DOHH2 (cell line): ENCODE results near the gene NANOG.
"Not testable (repeated sequence)": the region's sequence is repeated elsewhere in the genome, so short reads cannot be mapped to it uniquely, and the experiment has no call there.

ENCODE experiments used
- H3F3A ChIP-seq: fragments of 200-600 bp; sonication (generic), shearing (Covaris generic); 2 replicates; pipeline ENCODE4 v1.6.0; 2016; ENCODE audit warnings: antibody characterized with exemption, mild to moderate bottlenecking; ENCODE audit not compliant: control insufficient read depth, insufficient read depth
- H3K27ac ChIP-seq: fragments of 200-600 bp; sonication (generic); 2 replicates; pipeline ENCODE4 v1.5.1; 2014; ENCODE audit warnings: low read depth, mild to moderate bottlenecking, low read length, moderate library complexity
- H3K27me3 ChIP-seq: fragments of 200-600 bp; sonication (generic); 2 replicates; pipeline ENCODE4 v1.6.1; 2014; ENCODE audit warnings: mild to moderate bottlenecking, low read length, mixed read lengths; ENCODE audit not compliant: control insufficient read depth
- H3K36me3 ChIP-seq: fragments of 200-600 bp; sonication (generic); 2 replicates; pipeline ENCODE4 v1.6.1; 2014; ENCODE audit warnings: mild to moderate bottlenecking, low read length, moderate library complexity, mixed read lengths; ENCODE audit not compliant: control insufficient read depth
- H3K4me1 ChIP-seq: fragments of 200-600 bp; sonication (generic); 2 replicates; pipeline ENCODE4 v1.6.1; 2014; ENCODE audit warnings: mild to moderate bottlenecking, low read length, mixed read lengths; ENCODE audit not compliant: control insufficient read depth
- H3K4me2 ChIP-seq: fragments of 200-600 bp; sonication (generic); 2 replicates; pipeline ENCODE4 v1.6.0; 2014; ENCODE audit warnings: mild to moderate bottlenecking, low read length, moderate library complexity
- H3K4me3 ChIP-seq: fragments of 200-600 bp; sonication (generic); 2 replicates; pipeline ENCODE4 v1.5.1; 2014; ENCODE audit warnings: mild to moderate bottlenecking, low read length, mixed read lengths
- H3K79me2 ChIP-seq: fragments of 200-600 bp; sonication (generic); 2 replicates; pipeline ENCODE4 v1.6.1; 2014; ENCODE audit warnings: mild to moderate bottlenecking, low read length, mixed read lengths; ENCODE audit not compliant: control insufficient read depth
- H3K9me2 ChIP-seq: fragments of 200-600 bp; sonication (generic); replicated peaks from 2 replicates; pipeline ENCODE4 v1.6.1; 2014; ENCODE audit warnings: mild to moderate bottlenecking, low read length, mixed read lengths; ENCODE audit not compliant: control insufficient read depth
- H3K9me3 ChIP-seq: fragments of 200-600 bp; sonication (generic); 2 replicates; pipeline ENCODE4 v1.6.1; 2014; ENCODE audit warnings: antibody characterized with exemption, low read length, mixed read lengths; ENCODE audit not compliant: control insufficient read depth, insufficient read depth
- H4K20me1 ChIP-seq: fragments of 200-600 bp; sonication (generic); 2 replicates; pipeline ENCODE4 v1.6.0; 2014; ENCODE audit warnings: low read depth, mild to moderate bottlenecking, antibody characterized with exemption, low read length, moderate library complexity; ENCODE audit not compliant: control insufficient read depth, insufficient read depth
- EZH2phosphoT487 ChIP-seq: fragments of 200-600 bp; sonication (generic); IDR thresholded peaks from 2 replicates; pipeline ENCODE4 v1.6.1; 2017; ENCODE audit warnings: borderline replicate concordance, mild to moderate bottlenecking, antibody characterized with exemption, low read length, moderate library complexity, mixed read lengths
- TF ChIP-seq, protein P1 (sequence below): fragments of 200-600 bp; sonication (generic); IDR thresholded peaks from one replicate; pipeline ENCODE4 v1.5.1; 2014; ENCODE audit warnings: antibody characterized with exemption, mild to moderate bottlenecking, low read depth, low read length; ENCODE audit not compliant: poor library complexity, severe bottlenecking

NANOG gene

DNA sequence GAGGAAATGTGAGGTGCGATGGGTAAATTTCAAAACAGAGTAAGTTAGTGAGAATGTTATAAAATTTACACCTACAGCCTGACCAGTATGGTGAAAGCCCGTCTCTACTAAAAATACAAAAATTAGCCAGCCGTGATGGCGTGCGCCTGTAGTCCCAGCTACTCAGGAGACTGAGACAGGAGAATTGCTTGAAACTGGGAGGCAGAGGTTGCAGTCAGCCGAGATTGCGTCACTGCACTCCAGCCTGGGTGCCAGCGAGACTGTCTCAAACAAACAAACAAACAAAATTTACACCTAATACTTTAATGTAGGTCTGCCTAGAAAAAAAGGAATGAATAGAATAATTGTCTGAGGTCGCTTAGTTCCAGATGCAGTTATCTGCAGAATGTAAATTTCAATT, 45.9 kb downstream of the NANOG start:
- H3K4me3 ChIP-seq, result no peak overlapping the region
- no peaks in the 10 kb centered on the region for H3F3A ChIP-seq
- no peaks in the 10 kb centered on the region for H3K4me1 ChIP-seq
- no peaks in the 10 kb centered on the region for H3K9me2 ChIP-seq
- no peaks in the 10 kb centered on the region for H3K79me2 ChIP-seq
- no peak overlapping the region for H3K4me2 ChIP-seq
- no peak overlapping the region for H3K27ac ChIP-seq
- H3K36me3 ChIP-seq, result no peaks in the 10 kb centered on the region
- no peaks in the 10 kb centered on the region for H4K20me1 ChIP-seq
- no peaks in the 10 kb centered on the region for H3K27me3 ChIP-seq
- H3K9me3 ChIP-seq, result no peaks in the 10 kb centered on the region
- no peak for TF ChIP-seq EZH2phosphoT487
- TF ChIP-seq, protein P1, sequence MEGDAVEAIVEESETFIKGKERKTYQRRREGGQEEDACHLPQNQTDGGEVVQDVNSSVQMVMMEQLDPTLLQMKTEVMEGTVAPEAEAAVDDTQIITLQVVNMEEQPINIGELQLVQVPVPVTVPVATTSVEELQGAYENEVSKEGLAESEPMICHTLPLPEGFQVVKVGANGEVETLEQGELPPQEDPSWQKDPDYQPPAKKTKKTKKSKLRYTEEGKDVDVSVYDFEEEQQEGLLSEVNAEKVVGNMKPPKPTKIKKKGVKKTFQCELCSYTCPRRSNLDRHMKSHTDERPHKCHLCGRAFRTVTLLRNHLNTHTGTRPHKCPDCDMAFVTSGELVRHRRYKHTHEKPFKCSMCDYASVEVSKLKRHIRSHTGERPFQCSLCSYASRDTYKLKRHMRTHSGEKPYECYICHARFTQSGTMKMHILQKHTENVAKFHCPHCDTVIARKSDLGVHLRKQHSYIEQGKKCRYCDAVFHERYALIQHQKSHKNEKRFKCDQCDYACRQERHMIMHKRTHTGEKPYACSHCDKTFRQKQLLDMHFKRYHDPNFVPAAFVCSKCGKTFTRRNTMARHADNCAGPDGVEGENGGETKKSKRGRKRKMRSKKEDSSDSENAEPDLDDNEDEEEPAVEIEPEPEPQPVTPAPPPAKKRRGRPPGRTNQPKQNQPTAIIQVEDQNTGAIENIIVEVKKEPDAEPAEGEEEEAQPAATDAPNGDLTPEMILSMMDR, result no peak

DNA sequence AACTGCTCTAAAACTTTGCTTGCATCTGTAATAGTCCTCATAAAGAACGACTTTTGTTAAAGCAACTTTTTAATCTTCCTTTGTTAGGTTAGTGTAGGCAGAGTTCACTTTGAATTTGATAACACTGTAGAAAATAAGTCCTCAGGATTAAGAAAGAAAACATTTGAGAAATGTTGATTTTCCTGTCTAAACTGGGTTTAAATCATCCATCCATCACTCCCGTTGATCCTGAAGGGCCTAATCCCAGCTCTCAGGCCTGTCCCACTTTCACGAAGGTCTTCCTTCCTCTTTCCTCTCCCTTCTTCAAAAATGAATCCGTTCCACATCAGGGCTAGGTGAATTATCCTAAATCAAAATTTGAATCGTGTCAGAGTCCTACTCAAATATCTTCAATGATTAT, 46.6 kb downstream of the NANOG start:
- no peaks in the 10 kb centered on the region for H3K36me3 ChIP-seq
- no peaks in the 10 kb centered on the region for H4K20me1 ChIP-seq
- no peak overlapping the region for H3K4me2 ChIP-seq
- H3K9me3 ChIP-seq, result no peaks in the 10 kb centered on the region
- H3K27ac ChIP-seq, result no peak overlapping the region
- H3K4me3 ChIP-seq, result no peak overlapping the region
- no peaks in the 10 kb centered on the region for H3K4me1 ChIP-seq
- no peaks in the 10 kb centered on the region for H3K9me2 ChIP-seq
- H3F3A ChIP-seq, result no peaks in the 10 kb centered on the region
- H3K79me2 ChIP-seq, result no peaks in the 10 kb centered on the region
- TF ChIP-seq, protein P1, result no peak
- no peak for TF ChIP-seq EZH2phosphoT487
- no peaks in the 10 kb centered on the region for H3K27me3 ChIP-seq

DNA sequence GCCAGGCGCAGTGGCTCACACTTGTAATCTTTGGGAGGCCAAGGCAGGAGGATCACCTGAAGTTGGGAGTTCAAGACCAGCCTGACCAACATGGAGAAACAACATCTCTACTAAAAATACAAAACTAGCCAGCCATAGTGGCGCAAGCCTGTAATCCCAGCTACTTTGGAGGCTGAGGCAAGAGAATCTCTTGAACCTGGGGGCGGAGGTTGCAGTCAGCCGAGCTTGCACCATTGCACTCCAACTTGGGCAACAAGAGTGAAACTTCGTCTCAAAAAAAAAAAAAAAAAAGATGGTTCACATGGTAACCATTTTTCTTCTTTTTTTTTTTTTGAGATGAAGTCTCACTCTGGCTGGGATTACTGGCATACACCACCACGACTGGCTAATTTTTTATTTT, 48.2 kb downstream of the NANOG start:
- Histone ChIP-seq H3K36me3 (no peaks in the 10 kb centered on the region), H3K79me2 (no peaks in the 10 kb centered on the region), H3K4me1 (no peaks in the 10 kb centered on the region), H3K4me3 (no peak overlapping the region), H3K27ac (no peak overlapping the region), H3K27me3 (no peaks in the 10 kb centered on the region), H3K9me2 (no peaks in the 10 kb centered on the region), H3K4me2 (no peak overlapping the region), H4K20me1 (no peaks in the 10 kb centered on the region), H3F3A (no peaks in the 10 kb centered on the region), H3K9me3 (no peaks in the 10 kb centered on the region)
- TF ChIP-seq, protein P1, result no peak
- TF ChIP-seq EZH2phosphoT487, result no peak

DNA sequence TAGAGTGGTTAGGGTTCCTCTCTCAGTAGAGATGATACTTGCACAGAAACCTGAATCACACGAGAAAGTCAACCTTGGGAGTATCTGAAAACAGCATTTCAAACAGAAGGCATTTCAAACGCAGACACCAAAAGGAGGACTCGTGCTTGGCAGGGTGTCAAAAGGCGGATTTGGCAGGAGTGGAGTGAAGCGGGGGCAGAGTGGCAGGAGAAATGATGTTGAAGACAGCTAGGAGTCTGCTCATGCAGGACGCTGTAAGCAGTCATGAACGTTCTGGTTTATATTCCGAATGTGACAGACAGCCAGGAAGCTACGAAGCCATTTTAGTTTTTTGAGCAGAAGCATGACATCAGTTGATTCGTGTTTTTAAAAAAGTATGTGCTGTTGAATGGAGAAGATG, 50.0 kb downstream of the NANOG start:
- not testable (repeated sequence) for H3K9me3 ChIP-seq, H3K4me1 ChIP-seq, H3K27me3 ChIP-seq, H4K20me1 ChIP-seq, H3K36me3 ChIP-seq, H3K4me3 ChIP-seq, H3K4me2 ChIP-seq, H3K9me2 ChIP-seq, H3K79me2 ChIP-seq, H3F3A ChIP-seq, H3K27ac ChIP-seq

DNA sequence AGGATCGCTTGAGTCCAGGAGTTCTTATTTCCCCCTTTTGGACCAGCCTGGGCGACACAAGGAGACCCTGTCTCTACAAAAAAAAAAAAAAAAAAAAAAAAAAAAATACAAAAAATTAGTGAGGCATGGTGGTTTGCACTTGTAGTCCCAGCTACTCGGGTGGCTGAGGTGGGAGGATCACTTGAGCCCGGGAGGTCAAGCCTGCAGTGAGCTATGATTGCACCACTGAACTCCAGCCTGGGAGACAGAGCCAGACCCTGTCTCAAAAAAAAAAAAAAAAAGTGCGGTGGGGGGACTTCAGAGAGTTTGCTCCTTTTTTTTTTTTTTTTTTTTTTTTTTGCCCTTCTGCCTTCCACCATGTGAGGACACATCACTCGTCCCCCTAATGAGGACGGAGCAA, 50.6 kb downstream of the NANOG start:
- H3K4me2 ChIP-seq, H3K9me2 ChIP-seq, H3F3A ChIP-seq, H3K27me3 ChIP-seq, H4K20me1 ChIP-seq, H3K9me3 ChIP-seq, H3K4me3 ChIP-seq, H3K36me3 ChIP-seq, H3K79me2 ChIP-seq, H3K4me1 ChIP-seq, H3K27ac ChIP-seq: not testable (repeated sequence)

DNA sequence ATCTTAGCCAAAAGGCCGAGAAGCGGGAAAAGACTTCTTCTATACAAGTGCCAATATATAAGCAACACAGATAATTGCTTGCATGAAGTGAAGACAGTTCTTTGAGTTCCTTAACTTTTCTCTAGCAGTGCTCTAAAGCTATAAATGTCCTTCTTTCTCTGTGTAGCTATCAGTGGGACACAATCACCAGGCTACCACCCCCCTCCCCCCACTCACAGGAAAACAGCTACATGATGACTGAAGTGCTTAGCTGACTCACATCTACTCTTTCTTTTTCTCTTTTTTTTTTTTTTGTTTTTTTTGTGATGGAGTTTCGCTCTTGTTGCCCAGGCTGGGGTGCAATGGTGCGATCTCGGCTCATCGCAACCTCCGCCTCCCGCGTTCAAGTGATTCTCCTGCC, 53.2 kb downstream of the NANOG start:
- H3K9me3 ChIP-seq, H3K36me3 ChIP-seq: not testable (repeated sequence)

More for the DNA sequence above, 53.2 kb downstream of the NANOG start:
- H3K27ac ChIP-seq, H3K79me2 ChIP-seq, H3K27me3 ChIP-seq, H3K9me2 ChIP-seq, H3F3A ChIP-seq, H3K4me3 ChIP-seq, H4K20me1 ChIP-seq, H3K4me2 ChIP-seq, H3K4me1 ChIP-seq: not testable (repeated sequence)
